GM19463 (cell line): ENCODE measurements around the gene CUZD1.
A peak's percentile ranks its signal among the peaks of the same experiment; 100 is the strongest.
"Not testable (repeated sequence)": the region's sequence is repeated elsewhere in the genome, so short reads cannot be mapped to it uniquely, and the experiment has no call there.

Experiments used
- ATAC-seq: cut with Tn5 transposase; IDR thresholded peaks from one replicate; pipeline ENCODE4 v1.9.1; 2021; ENCODE audit warnings: mild to moderate bottlenecking, moderate library complexity; ENCODE audit not compliant: unreplicated experiment

The CUZD1 gene, protein sequence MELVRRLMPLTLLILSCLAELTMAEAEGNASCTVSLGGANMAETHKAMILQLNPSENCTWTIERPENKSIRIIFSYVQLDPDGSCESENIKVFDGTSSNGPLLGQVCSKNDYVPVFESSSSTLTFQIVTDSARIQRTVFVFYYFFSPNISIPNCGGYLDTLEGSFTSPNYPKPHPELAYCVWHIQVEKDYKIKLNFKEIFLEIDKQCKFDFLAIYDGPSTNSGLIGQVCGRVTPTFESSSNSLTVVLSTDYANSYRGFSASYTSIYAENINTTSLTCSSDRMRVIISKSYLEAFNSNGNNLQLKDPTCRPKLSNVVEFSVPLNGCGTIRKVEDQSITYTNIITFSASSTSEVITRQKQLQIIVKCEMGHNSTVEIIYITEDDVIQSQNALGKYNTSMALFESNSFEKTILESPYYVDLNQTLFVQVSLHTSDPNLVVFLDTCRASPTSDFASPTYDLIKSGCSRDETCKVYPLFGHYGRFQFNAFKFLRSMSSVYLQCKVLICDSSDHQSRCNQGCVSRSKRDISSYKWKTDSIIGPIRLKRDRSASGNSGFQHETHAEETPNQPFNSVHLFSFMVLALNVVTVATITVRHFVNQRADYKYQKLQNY

DNA sequence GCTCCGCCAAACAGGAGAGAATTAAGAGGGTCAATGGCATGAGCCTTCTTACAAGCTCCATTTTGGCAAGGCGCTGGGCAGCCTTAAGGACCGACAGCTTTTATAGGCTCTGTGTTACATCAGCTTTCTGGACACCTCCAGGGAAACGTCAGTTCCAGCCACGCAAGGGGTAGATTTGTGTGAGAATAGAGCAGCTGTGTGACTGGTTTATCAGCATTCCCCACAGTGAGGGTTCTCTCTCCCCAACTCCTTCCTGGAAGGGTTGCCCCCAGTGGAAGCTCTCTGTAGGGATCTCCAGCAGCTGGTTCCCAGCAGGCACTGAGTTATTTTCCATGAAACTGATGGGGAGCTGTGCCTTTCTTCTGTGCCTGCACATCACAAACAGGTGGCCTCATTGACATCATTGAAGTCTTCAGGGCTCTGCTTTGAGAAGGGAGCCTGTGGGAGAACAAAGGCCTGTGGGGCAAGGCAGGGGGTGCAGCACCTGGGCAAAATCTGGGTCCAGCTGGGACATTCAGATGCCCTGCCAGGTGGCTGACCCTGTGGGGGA is at the start of gene CUZD1:
TSS of gene CUZD1 (minus strand) at position 75 of the 550 bp plus-strand sequence. CDS start at position 61, 14 bp downstream.
- no peak for ATAC-seq

DNA sequence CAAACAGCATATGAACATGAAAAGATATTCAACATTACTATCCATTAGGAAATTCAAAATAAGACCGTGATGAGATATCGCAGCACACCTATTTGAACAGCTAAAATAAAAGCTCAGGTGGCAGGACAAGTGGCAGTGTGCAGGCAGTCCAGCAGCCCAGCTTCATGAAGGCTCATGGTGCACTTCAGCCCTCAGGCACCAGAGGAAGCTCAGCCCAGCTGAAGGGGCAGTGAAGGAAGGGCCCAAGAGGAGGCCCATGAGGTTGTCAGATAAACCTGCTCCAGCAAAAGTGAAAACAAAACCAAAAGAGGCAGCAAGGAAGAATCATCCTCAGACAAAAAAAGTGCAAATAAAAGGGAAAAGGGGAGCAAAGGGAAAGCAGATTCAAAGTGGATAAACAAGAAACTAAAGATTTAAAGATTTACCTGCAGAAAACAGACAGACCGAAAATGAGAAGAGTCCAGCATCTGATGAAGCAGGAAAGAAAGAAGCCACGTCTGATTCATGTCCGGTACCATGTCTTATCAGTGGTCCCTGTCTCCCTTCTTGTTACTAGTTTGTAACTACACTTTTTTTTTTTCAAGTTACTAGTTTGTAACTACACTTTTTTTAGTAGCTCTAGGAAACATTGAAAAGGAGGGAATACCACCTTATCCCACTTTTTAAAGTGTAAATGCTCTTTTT is 48.7 kb upstream of the CUZD1 start:
- no peak for ATAC-seq

DNA sequence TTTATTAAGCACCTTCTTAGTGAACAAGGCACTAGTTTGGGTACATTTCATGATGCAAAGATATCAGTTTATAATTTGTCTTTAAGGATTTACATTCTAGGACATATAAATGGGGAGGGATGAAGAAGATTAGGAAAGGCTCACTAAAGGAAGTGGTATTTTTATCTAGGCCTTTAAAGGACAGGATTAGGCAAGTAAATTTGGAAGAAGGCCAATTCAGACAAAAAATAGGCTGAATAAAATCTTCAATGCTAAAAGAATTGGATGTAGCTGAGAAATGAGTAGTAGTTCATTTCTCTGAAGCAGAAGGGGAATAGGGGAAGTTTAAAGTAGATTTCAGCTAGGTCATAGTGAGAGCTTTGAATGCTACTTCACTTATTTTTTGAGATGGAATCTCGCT is 38.5 kb upstream of the CUZD1 start:
- ATAC-seq: no peak

DNA sequence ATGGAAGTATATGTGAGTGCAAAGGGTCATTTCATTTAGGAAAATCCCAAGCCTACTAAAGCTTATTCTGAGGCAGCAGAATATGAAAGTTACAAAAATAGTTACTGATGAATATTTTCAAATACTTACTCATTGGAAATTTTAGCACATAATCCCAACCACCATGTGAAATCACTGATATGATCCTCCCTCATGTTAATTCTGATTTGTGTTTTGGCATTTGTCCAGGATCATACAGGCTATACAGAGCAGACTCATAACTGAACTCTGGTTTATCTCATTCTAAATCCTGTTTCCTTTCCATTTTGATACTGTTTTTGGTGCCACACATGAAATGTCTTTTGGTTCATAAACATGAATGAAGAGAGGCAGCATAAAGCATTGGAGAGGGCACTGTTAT is 37.1 kb upstream of the CUZD1 start:
- no peak for ATAC-seq

DNA sequence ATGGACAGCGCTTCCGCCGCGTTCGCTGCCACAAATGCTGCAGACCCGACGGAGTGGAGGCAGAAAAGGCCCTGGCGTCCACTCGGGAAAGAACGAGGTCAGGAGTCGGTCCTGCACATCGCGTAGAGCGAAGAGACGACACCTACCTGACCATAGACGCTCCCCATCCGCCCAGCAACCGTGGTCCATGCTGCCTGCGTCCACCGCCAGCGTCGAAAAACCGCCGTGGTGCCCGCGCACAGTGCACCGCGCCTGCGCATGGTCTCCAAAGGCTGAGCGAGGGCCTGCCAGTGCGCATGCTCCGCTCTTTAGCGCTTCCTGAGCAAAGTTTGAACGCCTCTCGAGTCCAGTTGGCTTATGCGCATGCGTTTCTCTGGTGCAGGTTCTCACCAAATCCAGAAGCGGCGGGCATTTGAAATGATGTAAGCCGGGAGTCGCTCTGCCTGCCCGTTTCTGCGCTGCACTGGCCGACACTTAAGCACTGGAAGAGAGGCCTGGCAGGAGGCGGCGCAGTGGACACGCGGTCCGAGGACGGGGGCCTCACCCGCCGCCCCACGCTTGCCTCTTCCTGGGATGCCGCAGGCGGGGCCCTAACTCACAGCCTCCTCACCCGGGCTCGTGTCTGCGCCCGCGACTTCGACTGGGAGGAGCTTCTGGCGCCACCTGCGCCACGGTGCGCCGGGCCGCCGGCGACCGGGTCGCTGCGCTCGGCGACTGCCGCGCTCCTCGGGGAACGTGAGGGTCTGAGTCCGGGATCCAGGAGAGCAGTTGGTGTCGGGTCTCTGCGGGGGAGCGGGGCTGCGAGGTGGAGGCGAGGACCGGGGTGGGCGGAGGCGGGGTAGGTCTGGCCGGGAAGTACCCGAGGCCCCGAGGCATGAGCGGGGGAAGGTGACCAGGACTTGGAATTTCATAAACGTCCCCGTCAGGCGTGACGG is 33.9 kb upstream of the CUZD1 start, which contains the start of gene FAM24B:
TSS of gene FAM24B (minus strand) at position 243 of the 935 bp plus-strand sequence. CDS start 29,066 bp downstream, outside the sequence.
- ATAC-seq: peak; percentile 74

DNA sequence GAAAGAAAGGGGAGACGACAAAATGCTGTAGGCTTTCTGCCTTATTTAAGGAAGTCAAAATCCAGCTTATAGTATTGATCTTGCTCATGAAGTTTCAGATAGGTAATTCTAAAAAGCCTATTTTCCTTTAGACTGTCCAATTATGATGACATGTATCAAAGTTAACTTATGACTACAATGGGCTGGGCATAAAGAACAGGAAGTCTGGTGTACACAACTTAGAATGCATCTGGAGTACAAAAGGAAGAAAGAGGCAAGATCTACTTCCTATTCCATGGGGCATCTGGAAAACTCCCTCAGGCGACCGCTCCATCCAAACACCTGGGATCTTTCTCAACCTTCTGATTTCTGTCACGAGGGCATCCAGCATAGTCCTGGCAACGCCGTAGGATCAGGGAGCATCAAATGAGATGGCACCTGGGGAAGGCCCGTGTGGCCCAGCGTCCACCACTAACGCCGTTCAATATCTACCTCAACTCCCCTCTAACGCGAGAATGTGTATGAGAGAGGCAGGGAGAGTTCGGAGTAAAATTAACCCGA is 33.2 kb upstream of the CUZD1 start:
- peak; percentile 14 for ATAC-seq

DNA sequence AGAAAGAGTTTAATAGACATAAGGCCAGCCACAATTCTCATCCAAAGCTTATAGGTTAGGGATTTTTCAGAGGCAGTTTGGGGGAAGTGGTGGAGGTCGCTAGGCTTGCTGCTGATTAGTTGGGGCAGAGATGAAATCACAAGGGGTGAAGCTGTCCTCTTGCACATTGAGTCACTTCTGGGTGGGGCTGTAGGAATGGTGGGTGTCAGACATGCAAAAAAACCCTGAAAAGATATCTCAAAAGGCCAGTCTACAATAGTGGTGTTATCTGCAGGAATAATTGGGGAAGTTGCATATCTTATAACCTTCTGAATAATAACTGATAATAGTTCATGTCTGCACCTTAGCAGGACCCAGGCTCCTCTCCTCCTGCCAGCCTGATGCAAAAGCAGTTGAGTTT is 31.6 kb upstream of the CUZD1 start:
- no peak for ATAC-seq

DNA sequence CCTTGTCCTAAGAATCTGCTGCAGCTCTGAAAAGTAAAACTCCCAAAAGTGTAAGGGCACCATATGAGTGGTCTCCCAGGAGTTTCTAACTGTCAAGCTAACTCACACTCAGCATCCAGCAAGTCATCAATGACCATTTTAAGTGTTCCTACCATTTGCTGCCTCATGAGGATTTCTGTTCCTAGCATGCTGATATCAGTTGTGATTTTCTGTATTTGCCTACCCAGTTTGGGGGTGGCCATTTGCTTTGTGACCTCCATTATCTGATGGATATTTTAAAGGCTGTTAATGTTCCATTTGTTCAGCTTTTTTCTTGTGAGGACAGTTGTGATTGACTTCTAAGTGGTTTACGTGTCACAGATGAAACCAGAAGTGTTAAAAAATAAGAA is 30.8 kb upstream of the CUZD1 start:
- ATAC-seq: no peak

DNA sequence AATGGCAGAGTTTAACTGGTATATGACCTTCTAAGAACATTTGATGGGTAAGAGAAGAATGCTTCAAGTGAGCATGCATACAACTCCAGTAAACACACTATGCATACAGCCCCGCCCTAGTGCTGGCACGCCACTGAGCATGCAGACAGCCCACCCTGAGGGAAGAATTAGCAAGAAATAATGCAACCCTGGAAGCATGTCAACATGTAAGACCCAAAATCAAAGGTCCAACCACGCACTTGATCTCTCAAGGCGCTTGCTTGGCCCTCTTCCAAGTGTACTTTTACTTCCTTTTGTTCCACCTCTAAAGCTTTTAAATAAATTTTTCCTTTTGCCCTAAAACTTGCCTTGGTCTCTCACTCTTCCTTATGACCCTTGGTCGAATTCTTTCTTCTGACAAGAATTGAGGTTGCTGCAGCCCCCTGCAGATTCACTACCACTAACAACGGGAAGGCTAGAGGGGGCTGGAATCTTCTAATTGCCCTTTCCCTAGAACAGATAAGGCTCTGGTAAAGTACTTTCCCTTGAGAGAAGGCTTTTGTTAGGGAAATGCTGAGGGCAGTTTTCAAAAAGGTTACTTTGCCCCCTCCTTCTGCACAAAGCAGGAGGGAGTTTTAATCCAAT is 30.3 kb upstream of the CUZD1 start:
- ATAC-seq: no peak

DNA sequence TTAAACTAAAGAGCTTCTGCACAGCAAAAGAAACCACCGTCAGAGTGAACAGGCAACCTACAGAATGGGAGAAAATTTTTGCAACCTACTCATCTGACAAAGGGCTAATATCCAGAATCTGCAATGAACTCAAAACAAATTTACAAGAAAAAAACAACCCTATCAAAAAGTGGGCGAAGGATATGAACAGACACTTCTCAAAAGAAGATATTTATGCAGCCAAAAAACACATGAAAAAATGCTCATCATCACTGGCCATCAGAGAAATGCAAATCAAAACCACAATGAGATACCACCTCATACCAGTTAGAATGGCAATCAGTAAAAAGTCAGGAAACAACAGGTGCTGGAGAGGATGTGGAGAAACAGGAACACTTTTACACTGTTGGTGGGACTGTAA is 26.3 kb upstream of the CUZD1 start:
- not testable (repeated sequence) for ATAC-seq

DNA sequence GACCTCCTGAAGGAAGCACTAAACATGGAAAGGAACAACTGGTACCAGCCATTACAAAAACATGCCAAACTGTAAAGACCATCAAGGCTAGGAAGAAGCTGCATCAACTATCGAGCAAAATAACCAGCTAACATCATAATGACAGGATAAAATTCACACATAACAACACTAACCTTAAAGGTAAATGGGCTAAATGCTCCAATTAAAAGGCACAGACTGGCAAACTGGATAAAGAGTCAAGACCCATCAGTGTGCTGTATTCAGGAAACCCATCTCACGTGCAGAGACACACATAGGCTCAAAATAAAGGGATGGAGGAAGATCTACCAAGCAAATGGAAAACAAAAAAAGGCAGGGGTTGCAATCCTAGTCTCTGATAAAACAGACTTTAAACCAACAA is 23.1 kb upstream of the CUZD1 start:
- ATAC-seq: not testable (repeated sequence)

DNA sequence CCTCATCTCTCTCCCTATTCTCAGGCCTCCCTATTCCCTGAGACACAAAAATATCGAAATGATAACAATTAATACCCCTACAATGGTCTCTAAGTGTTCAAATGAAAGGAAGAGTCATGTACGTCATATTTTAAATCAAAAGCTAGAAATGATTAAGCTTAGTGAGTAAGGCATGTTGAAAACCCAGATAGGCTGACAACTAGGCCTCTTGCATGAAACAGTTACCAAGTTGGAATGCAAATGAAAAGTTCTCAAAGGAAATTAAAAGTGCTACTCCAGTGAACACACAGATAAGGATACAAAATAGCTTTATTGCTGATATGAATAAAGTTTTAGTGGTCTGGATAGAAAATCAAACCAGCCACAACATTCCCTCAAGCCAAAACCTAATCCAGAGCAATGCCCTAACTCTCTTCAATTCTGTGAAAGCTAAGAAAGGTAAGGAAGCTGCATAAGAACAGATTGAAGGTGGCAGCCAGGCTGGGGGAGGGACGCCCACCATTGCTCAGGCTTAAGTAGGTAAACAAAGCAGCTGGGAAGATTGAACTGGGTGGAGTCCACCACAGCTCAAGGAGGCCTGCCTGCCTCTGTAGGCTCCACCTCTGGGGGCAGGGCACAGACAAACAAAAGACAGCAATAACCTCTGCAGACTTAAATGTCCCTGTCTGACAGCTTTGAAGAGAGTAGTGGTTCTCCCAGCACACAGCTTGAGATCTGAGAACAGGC is 21.3 kb upstream of the CUZD1 start:
- not testable (repeated sequence) for ATAC-seq

DNA sequence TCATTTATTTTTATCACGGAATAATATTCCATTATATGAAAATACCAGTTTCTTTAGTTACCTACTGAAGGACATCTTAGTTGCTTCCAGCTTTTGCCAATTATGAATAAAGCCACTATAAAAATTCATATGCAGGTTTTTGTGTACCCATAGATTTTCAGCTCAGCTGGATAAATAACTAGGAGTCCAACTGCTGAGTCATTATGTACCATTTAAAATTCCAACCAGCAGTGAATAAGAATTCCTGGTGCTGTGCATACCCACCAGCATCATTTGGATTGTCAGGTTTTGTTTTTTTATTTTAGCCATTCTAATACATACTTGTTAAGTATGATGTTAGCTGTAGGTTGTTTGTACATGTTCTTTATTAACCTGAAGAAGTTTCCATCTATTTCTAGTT is 19.2 kb upstream of the CUZD1 start:
- ATAC-seq: no peak

DNA sequence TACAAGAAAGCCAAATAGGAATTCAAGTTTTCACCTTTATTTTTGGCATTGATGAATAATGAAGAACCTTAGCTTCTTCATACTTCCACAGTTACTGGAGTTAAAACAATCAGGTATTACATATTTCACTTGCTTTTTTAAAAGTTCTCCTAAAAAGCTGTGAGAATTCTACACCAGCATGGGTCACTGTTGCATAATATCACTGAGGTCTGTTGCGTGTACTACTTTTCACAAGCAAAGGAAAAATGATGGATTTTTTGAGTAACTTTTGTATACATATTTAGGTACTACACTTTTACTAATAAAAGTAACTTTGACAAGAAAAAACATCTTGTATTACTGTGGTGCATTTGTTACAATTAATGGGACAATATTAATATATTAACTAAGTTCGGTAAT is 18.5 kb upstream of the CUZD1 start:
- no peak for ATAC-seq

DNA sequence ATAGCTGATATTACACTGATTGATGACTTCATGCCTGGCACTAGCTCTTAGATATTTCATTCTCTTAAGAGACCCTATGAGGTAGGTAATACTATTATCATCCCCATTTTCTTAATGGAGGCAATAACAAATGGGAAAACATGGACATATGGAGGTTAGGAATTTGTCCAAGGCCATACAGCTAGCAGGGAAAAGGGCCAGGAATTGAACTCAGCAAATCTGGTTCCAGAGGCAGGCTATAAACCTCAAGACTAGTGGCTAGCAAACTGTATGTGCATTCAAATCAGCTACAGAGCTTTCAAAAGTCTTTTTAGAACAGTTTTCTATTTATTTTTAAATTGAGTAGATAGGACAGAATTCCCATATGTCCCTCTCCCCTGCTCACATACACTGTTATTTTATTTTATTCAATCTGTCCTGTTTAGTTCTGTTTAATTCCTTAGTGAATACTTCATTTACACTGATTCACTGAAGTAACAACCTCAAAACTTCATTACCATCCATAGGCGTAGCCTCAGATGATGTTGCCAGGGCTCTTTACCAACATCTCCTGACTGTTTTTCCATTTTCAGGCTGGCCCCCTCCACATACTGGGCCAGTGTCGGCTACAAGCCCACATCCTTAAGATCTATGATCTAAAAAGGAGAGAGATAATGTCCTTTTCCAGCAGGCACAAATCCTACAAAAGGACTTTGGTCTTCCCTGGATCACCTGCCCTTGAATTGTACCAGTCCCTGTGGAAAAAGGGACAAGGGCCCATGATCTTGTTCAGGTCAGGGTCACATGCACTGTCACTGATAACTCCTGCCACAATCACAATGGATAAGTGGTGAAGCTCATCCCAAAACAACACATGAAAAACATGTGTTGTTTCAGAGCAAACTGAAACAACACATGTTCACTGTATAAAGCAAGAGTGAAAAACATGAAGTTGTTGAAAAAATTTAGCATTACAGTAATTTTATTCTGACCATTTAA is 17.8 kb upstream of the CUZD1 start:
- ATAC-seq: no peak

DNA sequence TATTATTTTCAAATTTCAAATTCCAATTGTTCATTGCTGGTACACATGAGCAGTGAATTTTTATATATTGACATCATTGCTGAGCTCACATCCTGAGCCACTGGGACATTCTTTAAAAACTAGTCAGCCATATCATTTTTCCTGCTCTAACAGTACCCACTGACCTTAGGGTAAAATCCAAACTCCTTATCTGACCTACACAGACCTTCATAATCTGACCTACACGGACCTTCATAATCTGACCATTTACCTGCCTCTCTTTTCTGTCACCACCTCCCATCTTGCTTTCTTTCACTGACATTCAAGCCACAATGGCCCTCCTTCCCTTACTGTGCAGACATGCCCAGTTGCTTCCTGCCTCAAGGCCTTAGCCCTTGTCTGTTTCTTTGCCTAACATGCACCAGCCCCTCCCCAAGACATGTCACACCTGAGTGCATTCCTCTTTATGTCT is 16.1 kb upstream of the CUZD1 start:
- ATAC-seq: no peak

DNA sequence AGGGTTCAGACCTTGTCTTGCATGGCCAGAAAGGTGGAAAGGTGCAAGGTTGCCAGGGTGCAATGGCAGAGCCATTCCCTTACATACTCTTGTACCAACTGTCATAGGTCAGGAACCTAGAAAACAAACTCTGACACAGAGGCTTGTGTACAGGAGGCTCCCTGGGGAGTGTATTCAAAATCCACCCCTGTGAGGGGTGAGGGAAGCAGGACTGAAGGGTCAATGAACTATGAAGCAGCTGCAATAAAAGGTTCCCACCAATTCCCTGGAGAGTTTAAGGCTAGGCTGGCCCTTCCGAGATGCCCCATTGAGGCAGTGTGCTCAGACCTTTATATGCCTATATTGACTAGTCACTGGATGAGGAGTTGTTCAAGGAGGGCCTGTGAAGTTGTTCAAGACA is 13.9 kb upstream of the CUZD1 start:
- ATAC-seq: no peak

DNA sequence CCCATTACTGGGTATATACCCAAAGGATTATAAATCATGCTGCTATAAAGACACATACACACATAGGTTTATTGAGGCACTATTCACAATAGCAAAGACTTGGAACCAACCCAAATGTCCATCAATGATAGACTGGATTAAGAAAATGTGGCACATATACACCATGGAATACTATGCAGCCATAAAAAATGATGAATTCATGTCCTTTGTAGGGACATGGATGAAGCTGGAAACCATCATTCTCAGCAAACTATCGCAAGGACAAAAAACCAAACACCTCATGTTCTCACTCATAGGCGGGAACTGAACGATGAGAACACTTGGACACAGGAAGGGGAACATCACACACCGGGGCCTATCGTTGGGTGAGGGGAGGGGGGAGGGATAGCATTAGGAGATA is 12.4 kb upstream of the CUZD1 start:
- ATAC-seq: not testable (repeated sequence)
